ENCODE data around the gene RAB35.

RAB35 gene

GRCh38 chr12:120102189-120103043 is 14.1 kb downstream of the RAB35 start:
- DNase-seq = no peak

GRCh38 chr12:120101617-120102016 is 14.9 kb downstream of the RAB35 start:
- peak in 1 of 2 experiments; percentile 41 for DNase-seq

DNA sequence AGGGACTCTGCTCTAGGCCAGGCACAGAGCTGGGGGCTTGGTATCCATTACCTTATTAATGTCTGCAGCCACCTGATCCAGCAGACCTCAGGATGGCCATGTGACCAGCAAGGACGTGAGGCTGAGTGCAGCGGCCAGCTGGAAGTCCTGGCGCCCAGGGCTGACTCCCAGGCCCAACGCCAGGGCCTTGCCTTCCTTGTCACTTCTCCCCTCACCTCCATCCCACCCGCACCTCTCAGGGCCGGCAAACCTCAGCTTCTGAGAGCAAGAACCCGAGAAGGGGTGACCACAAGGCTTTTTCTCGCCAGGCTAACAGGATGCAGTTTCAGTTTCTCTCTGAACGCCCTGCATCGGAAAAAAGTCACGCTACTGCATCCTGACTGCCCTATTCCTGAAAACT is 15.4 kb downstream of the RAB35 start:
- no peak for DNase-seq

GRCh38 chr12:120100630-120101029 is 15.9 kb downstream of the RAB35 start:
- no peak for DNase-seq

DNA sequence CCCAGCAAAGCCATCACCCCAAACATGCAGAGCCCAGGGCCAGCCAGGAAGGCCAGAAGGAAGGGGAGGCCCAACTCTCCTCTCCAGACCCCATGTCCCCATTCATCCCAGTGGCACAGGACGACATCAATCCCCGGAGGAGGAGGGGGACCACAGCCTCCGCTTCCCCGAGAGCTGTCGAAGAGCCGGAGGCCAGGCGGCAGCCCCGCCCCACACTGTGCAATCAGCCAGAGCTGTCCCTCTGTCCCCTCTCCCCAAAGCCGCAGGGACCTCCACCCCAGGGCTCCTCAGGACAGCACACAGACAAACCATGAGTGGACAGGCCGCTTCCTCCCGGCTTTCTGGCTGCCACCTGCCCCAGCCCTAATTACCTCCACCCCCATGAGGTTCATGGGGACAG is 16.8 kb downstream of the RAB35 start:
- DNase-seq = no peak

- no peak for DNase-seq
These were observed 17.6 kb downstream of the RAB35 start for GRCh38 chr12:120098756-120099470.

DNA sequence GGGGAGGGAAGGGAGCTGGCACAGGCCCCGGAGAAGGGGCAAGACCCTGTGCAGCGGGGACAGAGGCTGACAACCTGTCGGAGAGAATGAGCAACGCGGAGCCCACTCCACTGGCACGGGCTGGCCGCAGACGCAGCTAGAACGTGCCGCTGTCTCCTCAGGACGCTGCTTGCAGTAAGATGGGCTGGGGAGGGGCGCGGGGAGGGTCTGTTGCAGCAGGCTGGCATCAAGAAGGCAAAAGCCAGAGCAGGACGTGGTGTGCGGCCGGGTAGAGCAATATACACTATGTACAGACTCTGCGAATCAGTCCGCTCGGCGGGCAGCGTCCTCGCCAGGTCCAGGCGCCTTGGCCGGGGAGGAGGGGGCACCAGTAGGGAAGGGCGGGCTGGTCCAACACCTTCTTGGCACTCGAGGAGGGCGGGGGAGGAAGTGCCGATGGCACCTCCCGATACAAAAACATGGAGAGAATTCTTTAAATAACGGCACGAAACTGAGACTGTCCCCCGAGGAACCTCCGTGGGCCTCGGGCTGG is 19.8 kb downstream of the RAB35 start:
- no peak for DNase-seq

- DNase-seq = no peak
These were observed 20.8 kb downstream of the RAB35 start for GRCh38 chr12:120095736-120096135.

GRCh38 chr12:120095331-120095730 is 21.2 kb downstream of the RAB35 start:
- DNase-seq = no peak

- no peak for DNase-seq
These were observed 22.1 kb downstream of the RAB35 start for GRCh38 chr12:120094485-120094884.

GRCh38 chr12:120093592-120094355 is 22.8 kb downstream of the RAB35 start:
- peak in 1 of 2 experiments; percentile 52 for DNase-seq

- DNase-seq = no peak
These were observed 23.3 kb downstream of the RAB35 start for GRCh38 chr12:120093336-120093591.

- DNase-seq = no peak
These were observed 23.8 kb downstream of the RAB35 start for GRCh38 chr12:120092551-120093335.

DNA sequence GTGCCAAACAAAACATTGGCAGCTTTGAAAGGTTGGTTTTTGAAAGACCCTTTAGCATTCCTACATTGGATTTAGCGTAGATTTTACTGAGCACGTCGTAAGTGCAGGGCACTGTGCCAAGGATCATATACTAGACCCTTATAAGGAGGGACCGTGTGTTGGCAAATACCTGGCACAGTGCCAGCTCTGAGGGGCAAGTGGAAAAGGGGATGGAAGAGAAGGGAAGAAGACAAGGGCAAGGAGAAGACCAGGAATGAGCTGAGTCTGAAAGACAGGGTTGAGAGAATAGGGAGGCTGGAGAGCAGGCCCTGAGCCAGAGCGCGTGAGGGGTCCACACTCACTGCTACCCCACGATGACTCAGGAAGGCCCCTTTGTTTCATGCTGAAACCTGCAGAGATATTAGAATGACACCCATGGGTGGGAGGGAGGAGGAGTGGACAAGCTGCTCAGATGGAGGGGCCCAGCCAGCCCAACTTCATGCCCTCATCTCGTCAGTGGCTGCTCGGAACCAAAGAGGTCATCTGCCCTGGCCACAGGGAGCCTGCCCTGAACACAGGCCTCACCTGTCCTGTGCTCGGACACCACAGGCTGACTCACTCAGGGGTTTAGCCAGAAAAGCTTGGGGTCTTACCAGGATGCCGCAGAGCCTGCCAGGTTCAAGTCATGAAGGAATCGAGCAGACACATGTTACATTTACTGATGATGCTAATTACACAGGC is 25.0 kb downstream of the RAB35 start:
- DNase-seq = no peak

- DNase-seq = no peak
These were observed 25.8 kb downstream of the RAB35 start for GRCh38 chr12:120090626-120091295.

DNA sequence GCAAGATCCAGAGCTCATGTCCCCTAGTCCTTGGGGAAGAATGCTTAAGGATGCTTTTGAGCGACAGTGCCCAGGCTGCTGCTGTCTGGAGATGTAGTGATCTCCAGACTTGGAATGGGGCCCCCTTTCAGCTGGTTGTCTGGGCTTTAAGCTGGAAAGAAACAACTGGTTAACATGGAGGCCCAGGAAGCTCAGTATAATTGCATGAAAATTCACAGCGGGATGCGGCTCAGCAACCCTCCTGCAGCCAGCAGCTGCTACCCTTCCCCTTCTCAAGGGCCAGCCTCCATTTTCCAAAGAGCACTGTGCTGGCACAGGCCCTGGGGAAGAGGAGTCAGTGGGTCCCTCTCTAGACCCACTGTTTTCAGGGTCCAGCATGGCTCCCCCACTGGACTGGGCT is 26.3 kb downstream of the RAB35 start:
- no peak for DNase-seq

- no peak for DNase-seq
These were observed 26.8 kb downstream of the RAB35 start for GRCh38 chr12:120089796-120090195.

DNA sequence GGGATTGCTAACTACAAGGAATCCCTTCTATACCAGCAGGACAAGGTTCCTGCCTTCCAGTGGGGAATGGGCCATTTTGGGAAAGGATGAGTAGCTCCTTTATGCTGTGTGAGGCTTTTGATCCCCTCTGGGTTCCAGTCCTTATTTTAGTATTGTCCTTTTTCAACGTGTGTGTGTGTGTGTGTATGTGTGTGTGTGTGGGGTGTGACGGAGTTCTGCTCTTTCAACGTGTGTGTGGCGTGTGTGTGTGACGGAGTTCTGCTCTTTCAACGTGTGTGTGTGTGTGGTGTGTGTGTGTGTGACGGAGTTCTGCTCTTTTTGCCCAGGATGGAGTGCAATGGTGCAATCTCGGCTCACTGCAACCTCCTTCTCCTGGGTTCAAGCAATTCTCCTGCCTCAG is 27.4 kb downstream of the RAB35 start:
- DNase-seq = no peak

GRCh38 chr12:120086801-120087621 is 29.5 kb downstream of the RAB35 start:
- DNase-seq = peak; percentile 96 to 99

GRCh38 chr12:120085920-120086645 is 30.5 kb downstream of the RAB35 start:
- peak; percentile 83 to 88 for DNase-seq
